ENCODE data around the gene MTARC2. TPM values are rescaled to one million over a fixed set of nuclear protein-coding genes. Genes with fewer than 3 reads are reported as not detected.
A peak's percentile ranks its signal among the peaks of the same experiment; 100 is the strongest.

Gene MTARC2
- total and polyA plus RNA-seq, 2 of the 13 experiments (the other 11 are each of a cell fraction or from before 2014, with no cell fraction given) = 8.5 to 10.1 TPM

GRCh38 chr1:220747437-220748088, 559 bp upstream of the MTARC2 start (continued):
- TF ChIP-seq ZFX (CRISPR knock-in tag; IDR thresholded peaks at IDR 0.05; ENCODE audit: low read depth) = no peak

- POLR2A ChIA-PET = interaction anchor here (1.7 to 4.5 kb wide), 5 partner anchors 14 to 58 kb away, joined by 7 to 59 read pairs (median 32); no protein-coding TSS in a partner anchor
These were observed 814 bp downstream of the MTARC2 start for GRCh38 chr1:220748936-220749335.

GRCh38 chr1:220750131-220750515, 2.0 kb downstream of the MTARC2 start:
- in situ Hi-C loops (cut with HindIII; ENCODE audit: extremely low pct_ligation_motif_present, low pct_unique_long_range_greater_than_20kb) (no loop called here), intact Hi-C loops (cut with micrococcal nuclease; ENCODE audit: unreplicated experiment) (no loop called here)
- DNase-seq (ENCODE audit: low spot score) (no peak), ATAC-seq (no peak), FAIRE-seq (no peak)
- Histone ChIP-seq H3K79me2 (ENCODE audit: insufficient read depth, low read length) (peaks cover 23% of the 10 kb centered on the region), H4K20me1 (ENCODE audit: insufficient read depth, low read length) (no peaks in the 10 kb centered on the region), H3K27ac (ENCODE audit: extremely low read length, insufficient read depth, low read length) (no peak overlapping the region), H3K36me3 (replicated peaks in 1 of 2; ENCODE audit: control insufficient read depth in 1 of 2, insufficient read depth in 2 of 2, low read length in 2 of 2) (peaks cover 2 to 10% of the 10 kb centered on the region in 2 experiments; a peak in 3 of 5 replicates), H3K27me3 (ENCODE audit: control insufficient read depth in 1 of 2, insufficient read depth in 2 of 2, low read length in 2 of 2) (peaks cover 0 to 16% of the 10 kb centered on the region in 2 experiments; a peak in 3 of 5 replicates), H2AFZ (ENCODE audit: low read length) (no peak overlapping the region), H3K9me3 (ENCODE audit: low read length) (no peaks in the 10 kb centered on the region), H3K4me3 (replicated peaks in 1 of 3; ENCODE audit: insufficient read depth in 1 of 3, low read depth in 2 of 3, low read length in 3 of 3) (no peak overlapping the region), H3K4me2 (ENCODE audit: low read depth, low read length) (peak overlapping the region; percentile 95), H3K9ac (ENCODE audit: insufficient read depth, low read depth, low read length) (no peak overlapping the region), H3K4me1 (ENCODE audit: insufficient read depth, low read length) (peaks cover 57% of the 10 kb centered on the region)
- ChIA-PET POLR2A (interaction anchor here (2.0 to 4.5 kb wide), 2 partner anchors 16 to 17 kb away, joined by 5 to 59 read pairs; no protein-coding TSS in a partner anchor), CTCF (ENCODE audit: low intra/inter-chr PET ratio, low total read pairs) (no interaction called here)
- TF ChIP-seq AGO2 (optimal IDR thresholded peaks at IDR 0.05; ENCODE audit: low read depth, low read length) (no peak), RERE (CRISPR knock-in tag; IDR thresholded peaks at IDR 0.05; ENCODE audit: low read depth) (no peak)
- 65% methylated on average over 6 of the region's 6 CpGs for WGBS (ENCODE audit: low lambda C conversion rate)
- BruUV-seq (replicated peaks) = no TSS peak

More at GRCh38 chr1:220748936-220749335, 814 bp downstream of the MTARC2 start:
- no peak for FAIRE-seq
- no peaks in the 10 kb centered on the region for H3K36me3 ChIP-seq (replicated peaks in 1 of 2; ENCODE audit: control insufficient read depth in 1 of 2, insufficient read depth in 2 of 2, low read length in 2 of 2)
- H3K9ac ChIP-seq (ENCODE audit: insufficient read depth, low read depth, low read length) = peak overlapping the region; percentile 76
- in situ Hi-C loops (cut with HindIII; ENCODE audit: extremely low pct_ligation_motif_present, low pct_unique_long_range_greater_than_20kb) (no loop called here), intact Hi-C loops (cut with micrococcal nuclease; ENCODE audit: unreplicated experiment) (loop anchor here (1.0 to 2.0 kb wide), 3 partner anchors 16 to 58 kb away; partner anchors contain the start of gene C1orf115)
- TF ChIP-seq KLF16 (CRISPR knock-in tag; IDR thresholded peaks at IDR 0.05) (no peak), CREB1 (IDR thresholded peaks at IDR 0.05) (no peak), CREB1 (CRISPR knock-in tag; IDR thresholded peaks at IDR 0.05) (no peak), TEAD2 (CRISPR knock-in tag; IDR thresholded peaks at IDR 0.05) (0 out of 2 replicates have a peak, but pooled peaks have one; percentile 8)
- ATAC-seq = no peak
- BruUV-seq (replicated peaks) = TSS peak; percentile 47
- no peak overlapping the region for H2AFZ ChIP-seq (ENCODE audit: low read length)
- H3K4me3 ChIP-seq (replicated peaks in 1 of 3; ENCODE audit: insufficient read depth in 1 of 3, low read depth in 2 of 3, low read length in 3 of 3) = peak overlapping the region; percentile 65 to 87 (median 79)
- H3K9me3 ChIP-seq (ENCODE audit: low read length) = no peaks in the 10 kb centered on the region
- H3K4me1 ChIP-seq (ENCODE audit: insufficient read depth, low read length) = peaks cover 57% of the 10 kb centered on the region
- peaks cover 0 to 16% of the 10 kb centered on the region in 2 experiments; a peak in 3 of 5 replicates for H3K27me3 ChIP-seq (ENCODE audit: control insufficient read depth in 1 of 2, insufficient read depth in 2 of 2, low read length in 2 of 2)
- CTCF ChIA-PET (ENCODE audit: low intra/inter-chr PET ratio, low total read pairs) = no interaction called here
- H3K79me2 ChIP-seq (ENCODE audit: insufficient read depth, low read length) = peaks cover 23% of the 10 kb centered on the region
- H3K4me2 ChIP-seq (ENCODE audit: low read depth, low read length) = peak overlapping the region; percentile 95
- WGBS (ENCODE audit: low lambda C conversion rate) = 15% methylated on average over 1 of the region's 3 CpGs
- no peak for DNase-seq (ENCODE audit: low spot score)
- H4K20me1 ChIP-seq (ENCODE audit: insufficient read depth, low read length) = no peaks in the 10 kb centered on the region
- no peak overlapping the region for H3K27ac ChIP-seq (ENCODE audit: extremely low read length, insufficient read depth, low read length)

All from HepG2 (cell line).